Middle frontal gyrus (tissue), 1 donor: ENCODE measurements around the gene HOXC10.

Experiments used
- DNase-seq: peaks from one replicate; pipeline ENCODE4 v3.0.0-alpha.2; 2015; ENCODE audit warnings: low spot score; ENCODE audit errors: extremely low spot score

HOXC10 gene

DNA sequence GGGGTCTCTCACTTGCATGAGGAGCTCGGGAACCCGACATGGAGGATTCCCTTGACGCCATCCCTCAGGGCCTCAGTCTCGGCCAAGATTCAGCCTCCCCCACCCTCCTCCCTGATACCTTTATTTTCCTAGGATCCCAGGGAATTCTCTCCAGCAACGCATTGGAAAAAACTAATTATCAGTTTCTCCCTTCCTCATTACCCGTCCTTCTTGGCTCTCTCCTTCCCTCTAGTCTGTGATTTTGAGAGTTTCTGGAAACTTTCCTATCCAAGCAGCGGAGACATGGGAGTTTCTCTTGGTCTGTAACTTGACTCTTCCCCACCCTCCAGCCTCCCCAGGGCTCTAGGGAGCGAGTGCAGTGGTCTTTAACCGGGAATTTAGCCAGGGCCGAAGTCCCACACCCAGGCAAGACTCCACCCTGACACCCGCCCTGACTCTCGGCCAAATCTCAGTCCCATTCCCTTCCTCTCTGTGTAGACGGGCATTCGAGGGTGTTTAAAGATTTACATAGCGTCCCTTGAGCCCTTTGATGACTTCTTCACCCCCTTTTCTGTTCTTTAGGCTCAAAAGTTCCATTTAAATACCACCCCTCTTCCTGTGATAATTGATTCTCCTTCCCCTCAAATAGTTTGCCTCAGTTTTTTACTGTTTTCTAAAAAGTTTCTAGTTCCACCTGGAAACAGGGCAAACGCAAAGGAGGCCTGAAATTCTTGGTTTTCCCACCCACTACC is 54.6 kb downstream of the HOXC10 start:
- DNase-seq, result no peak
